Measurements from ENCODE around the gene FGD6.

- TF ChIP-seq CTCF (conservative IDR thresholded peaks at IDR 0.05; ENCODE audit: low read length) (no peak), EZH2phosphoT487 (IDR thresholded peaks at IDR 0.05; ENCODE audit: borderline replicate concordance, low read depth, low read length) (no peak)
Observed at GRCh38 chr12:95208678-95209077, 8.6 kb downstream of the FGD6 start.
